Loucy (cell line): ENCODE results near the gene SMOC1.

Experiments used
- H2AFZ ChIP-seq: fragments of 200-600 bp; sonication (generic); 2 replicates; pipeline ENCODE4 v1.6.0; 2016; ENCODE audit warnings: antibody characterized with exemption, mild to moderate bottlenecking, low read length, moderate library complexity
- H3F3A ChIP-seq: fragments of 200-600 bp; 2 replicates; pipeline ENCODE4 v1.6.0; 2016; ENCODE audit warnings: antibody characterized with exemption, low read depth, mild to moderate bottlenecking
- H3K27me3 ChIP-seq: fragments of 200-600 bp; sonication (generic); 2 replicates; pipeline ENCODE4 v1.6.1; 2014; ENCODE audit warnings: low read length, mild to moderate bottlenecking; ENCODE audit not compliant: insufficient read depth, poor library complexity, severe bottlenecking
- H3K36me3 ChIP-seq: fragments of 200-600 bp; sonication (generic); 2 replicates; pipeline ENCODE4 v1.6.1; 2016; ENCODE audit warnings: low read length; ENCODE audit not compliant: insufficient read depth
- H3K4me1 ChIP-seq: fragments of 200-600 bp; sonication (generic); 2 replicates; pipeline ENCODE4 v1.5.1; 2014; ENCODE audit warnings: low read length, mild to moderate bottlenecking; ENCODE audit not compliant: insufficient read depth, poor library complexity, severe bottlenecking
- H3K4me2 ChIP-seq: fragments of 200-600 bp; sonication (generic); 2 replicates; pipeline ENCODE4 v1.6.0; 2014; ENCODE audit warnings: antibody characterized with exemption, low read length, low read depth, mild to moderate bottlenecking; ENCODE audit not compliant: poor library complexity, severe bottlenecking
- H3K4me3 ChIP-seq: fragments of 200-600 bp; sonication (generic); 2 replicates; pipeline ENCODE4 v1.5.1; 2014; ENCODE audit warnings: low read length, mild to moderate bottlenecking, mixed read lengths; ENCODE audit not compliant: poor library complexity, severe bottlenecking
- H3K79me2 ChIP-seq: fragments of 200-600 bp; sonication (generic); 2 replicates; pipeline ENCODE4 v1.6.1; 2014; ENCODE audit warnings: low read length; ENCODE audit not compliant: insufficient read depth
- H3K9ac ChIP-seq: fragments of 200-600 bp; sonication (generic); 2 replicates; pipeline ENCODE4 v1.6.0; 2014; ENCODE audit warnings: mild to moderate bottlenecking, low read depth, low read length, moderate library complexity; ENCODE audit not compliant: poor library complexity, severe bottlenecking
- H3K9me2 ChIP-seq: fragments of 200-600 bp; sonication (generic); replicated peaks from 2 replicates; pipeline ENCODE4 v1.6.1; 2016; ENCODE audit warnings: low read depth, low read length, mixed read lengths
- H3K9me3 ChIP-seq: fragments of 200-600 bp; sonication (generic); 2 replicates; pipeline ENCODE4 v1.6.1; 2014; ENCODE audit warnings: mild to moderate bottlenecking, antibody characterized with exemption, low read length, low read depth; ENCODE audit not compliant: insufficient read depth
- H4K20me1 ChIP-seq: fragments of 200-600 bp; sonication (generic); 2 replicates; pipeline ENCODE4 v1.6.0; 2014; ENCODE audit warnings: antibody characterized with exemption, low read length, mild to moderate bottlenecking; ENCODE audit not compliant: insufficient read depth, poor library complexity, severe bottlenecking
- EZH2phosphoT487 ChIP-seq: fragments of 200-600 bp; IDR thresholded peaks from 2 replicates; pipeline ENCODE4 v1.6.1; 2018; ENCODE audit warnings: antibody characterized with exemption, mild to moderate bottlenecking, moderate library complexity, borderline replicate concordance
- TF ChIP-seq, protein P1 (sequence below): fragments of 200-600 bp; sonication (generic); conservative IDR thresholded peaks from 2 replicates; pipeline ENCODE4 v1.5.1; 2014; ENCODE audit warnings: mild to moderate bottlenecking, antibody characterized with exemption, low read length

Gene SMOC1

DNA sequence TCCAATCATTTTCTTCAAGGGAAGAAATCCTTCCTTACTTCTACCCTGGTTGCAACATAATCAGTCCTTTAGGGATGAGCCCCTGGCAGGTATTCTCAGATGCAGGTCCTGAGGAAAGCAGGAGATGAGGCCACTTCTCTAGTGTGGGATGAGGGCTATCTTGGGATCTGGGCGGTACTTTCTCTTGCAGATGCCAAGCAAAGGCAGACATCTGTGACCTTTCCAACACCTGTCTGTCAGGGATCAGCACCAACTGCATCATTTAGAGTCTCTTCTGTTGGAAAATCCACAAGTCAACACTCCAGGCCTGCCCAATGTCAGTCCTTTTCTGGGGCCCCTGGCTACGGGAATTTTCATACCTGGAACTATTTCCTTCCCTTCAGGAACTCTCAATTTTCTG is 180.3 kb downstream of the SMOC1 start:
- Histone ChIP-seq H3K4me1 (no peaks in the 10 kb centered on the region), H3K9ac (no peak overlapping the region), H3K4me2 (no peak overlapping the region), H3K9me2 (no peaks in the 10 kb centered on the region), H2AFZ (no peak overlapping the region), H3K36me3 (no peaks in the 10 kb centered on the region), H3K79me2 (no peaks in the 10 kb centered on the region), H3K9me3 (no peaks in the 10 kb centered on the region), H3K4me3 (no peak overlapping the region), H4K20me1 (no peaks in the 10 kb centered on the region), H3F3A (no peaks in the 10 kb centered on the region), H3K27me3 (no peaks in the 10 kb centered on the region)
- TF ChIP-seq, protein P1, sequence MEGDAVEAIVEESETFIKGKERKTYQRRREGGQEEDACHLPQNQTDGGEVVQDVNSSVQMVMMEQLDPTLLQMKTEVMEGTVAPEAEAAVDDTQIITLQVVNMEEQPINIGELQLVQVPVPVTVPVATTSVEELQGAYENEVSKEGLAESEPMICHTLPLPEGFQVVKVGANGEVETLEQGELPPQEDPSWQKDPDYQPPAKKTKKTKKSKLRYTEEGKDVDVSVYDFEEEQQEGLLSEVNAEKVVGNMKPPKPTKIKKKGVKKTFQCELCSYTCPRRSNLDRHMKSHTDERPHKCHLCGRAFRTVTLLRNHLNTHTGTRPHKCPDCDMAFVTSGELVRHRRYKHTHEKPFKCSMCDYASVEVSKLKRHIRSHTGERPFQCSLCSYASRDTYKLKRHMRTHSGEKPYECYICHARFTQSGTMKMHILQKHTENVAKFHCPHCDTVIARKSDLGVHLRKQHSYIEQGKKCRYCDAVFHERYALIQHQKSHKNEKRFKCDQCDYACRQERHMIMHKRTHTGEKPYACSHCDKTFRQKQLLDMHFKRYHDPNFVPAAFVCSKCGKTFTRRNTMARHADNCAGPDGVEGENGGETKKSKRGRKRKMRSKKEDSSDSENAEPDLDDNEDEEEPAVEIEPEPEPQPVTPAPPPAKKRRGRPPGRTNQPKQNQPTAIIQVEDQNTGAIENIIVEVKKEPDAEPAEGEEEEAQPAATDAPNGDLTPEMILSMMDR, result no peak
- TF ChIP-seq EZH2phosphoT487, result no peak

DNA sequence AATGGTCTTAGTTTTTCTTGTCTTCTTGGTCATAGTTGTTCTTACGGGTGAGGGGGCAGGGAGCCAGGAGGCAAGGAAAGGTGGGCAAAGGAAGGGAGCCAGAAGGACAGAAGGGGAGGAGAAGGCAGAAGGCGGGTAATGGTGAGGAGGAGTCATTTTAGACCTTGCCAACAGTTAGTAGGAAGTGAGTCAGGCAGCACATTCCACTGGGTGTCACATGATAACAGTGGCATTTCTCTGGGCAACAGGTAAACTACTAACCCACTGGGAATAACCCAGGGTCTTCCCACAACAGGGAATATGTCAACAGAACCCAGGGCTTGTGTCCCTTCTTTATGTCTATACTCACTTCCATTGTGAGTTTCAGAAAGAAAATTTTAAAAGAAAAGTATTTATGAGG is 181.9 kb downstream of the SMOC1 start:
- Histone ChIP-seq H3K4me3 (no peak overlapping the region), H3K9me2 (no peaks in the 10 kb centered on the region), H3K4me1 (no peaks in the 10 kb centered on the region), H3F3A (no peaks in the 10 kb centered on the region), H3K4me2 (no peak overlapping the region), H3K9ac (no peak overlapping the region), H3K36me3 (no peaks in the 10 kb centered on the region), H3K9me3 (no peaks in the 10 kb centered on the region), H3K27me3 (no peaks in the 10 kb centered on the region), H3K79me2 (no peaks in the 10 kb centered on the region), H4K20me1 (no peaks in the 10 kb centered on the region), H2AFZ (no peak overlapping the region)
- TF ChIP-seq EZH2phosphoT487, result no peak
- TF ChIP-seq, protein P1, result no peak

DNA sequence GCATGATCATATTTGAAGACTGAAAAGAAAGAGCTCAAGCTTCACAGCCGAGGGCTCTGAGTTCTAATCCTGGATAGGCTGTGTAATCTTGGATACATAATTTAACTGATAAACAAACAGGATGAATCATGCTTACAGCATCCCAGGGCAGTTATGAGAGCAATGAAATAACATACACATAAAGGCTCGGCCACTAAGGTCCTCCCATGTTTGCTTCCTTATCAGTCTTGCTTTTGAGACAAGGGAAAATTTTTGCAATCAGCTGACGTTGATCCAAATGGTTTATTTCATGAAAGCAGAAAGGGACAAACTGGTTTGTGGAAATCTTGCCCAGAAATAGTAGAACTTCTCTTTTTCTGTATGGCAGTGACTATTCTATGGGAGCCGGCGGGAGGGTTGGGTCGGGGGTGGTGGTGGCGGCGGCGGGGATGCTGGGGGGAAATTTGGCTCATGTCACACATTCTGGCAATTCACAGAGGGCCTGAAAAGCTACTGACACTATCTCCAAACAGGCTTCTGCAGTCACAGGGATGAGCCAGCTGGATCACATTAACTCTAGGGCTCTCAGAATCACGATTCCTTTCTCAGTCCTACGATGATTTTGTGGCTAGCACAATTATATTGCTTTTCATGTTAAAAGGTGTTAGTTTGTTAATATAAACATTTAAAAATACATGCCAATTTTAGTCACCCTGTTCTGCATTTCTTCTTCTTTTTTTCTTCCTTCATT is 185.1 kb downstream of the SMOC1 start:
- TF ChIP-seq, protein P1, result no peak
- no peak for TF ChIP-seq EZH2phosphoT487
- Histone ChIP-seq H3K9me2 (no peaks in the 10 kb centered on the region), H3K36me3 (no peaks in the 10 kb centered on the region), H4K20me1 (no peaks in the 10 kb centered on the region), H3K9me3 (no peaks in the 10 kb centered on the region), H3K79me2 (no peaks in the 10 kb centered on the region), H3K4me2 (no peak overlapping the region), H3F3A (no peaks in the 10 kb centered on the region), H3K4me3 (no peak overlapping the region), H2AFZ (no peak overlapping the region), H3K9ac (no peak overlapping the region), H3K27me3 (no peaks in the 10 kb centered on the region), H3K4me1 (no peaks in the 10 kb centered on the region)
